Activated T-helper 1 cell treated with anti-CD3 and anti-CD28 coated beads, Interleukin-12 subunit alpha, Interleukin-12 subunit beta, Interleukin-2, Interleukin-4 antibody, amounts not matched to agents 30 ng/mL and 10 ng/mL and 1 ng/mL, durations not matched to agents 14 hours and 24 hours and 36 hours (primary cell): ENCODE results near the gene LMNTD1. TPM values are rescaled to one million over a fixed set of nuclear protein-coding genes. Genes with fewer than 3 reads are reported as not detected.
"Not testable (repeated sequence)": the region's sequence is repeated elsewhere in the genome, so short reads cannot be mapped to it uniquely, and the experiment has no call there.

Experiments used
- DNase-seq: peaks from one replicate; pipeline ENCODE4 v3.0.0; 2021; ENCODE audit warnings: low spot score
- H3K27ac Mint-ChIP-seq: one replicate; pipeline ENCODE4 v1.8.0; 2021; ENCODE audit warnings: mild to moderate bottlenecking, mixed read lengths
- H3K27me3 Mint-ChIP-seq: one replicate; pipeline ENCODE4 v1.8.0; 2022; ENCODE audit warnings: mild to moderate bottlenecking, moderate library complexity, mixed read lengths; ENCODE audit not compliant: insufficient read depth
- H3K36me3 Mint-ChIP-seq: one replicate; pipeline ENCODE4 v1.8.0; 2021; ENCODE audit warnings: low read depth, mixed read lengths
- H3K4me1 Mint-ChIP-seq: one replicate; pipeline ENCODE4 v1.8.0; 2021; ENCODE audit warnings: low read depth, mixed read lengths
- H3K4me3 Mint-ChIP-seq: one replicate; pipeline ENCODE4 v1.8.0; 2021; ENCODE audit warnings: mild to moderate bottlenecking, moderate library complexity, mixed read lengths
- H3K9me3 Mint-ChIP-seq: one replicate; pipeline ENCODE4 v1.8.0; 2021; ENCODE audit warnings: mixed read lengths
- intact Hi-C: fragments of 100-400 bp; cut with micrococcal nuclease; formaldehyde crosslinking; loops from one replicate; pipeline ENCODE4 v1.15.1; 2024
- total RNA-seq: library from RNA; stranded (reverse); gene quantifications from 2 replicates; pipeline ENCODE4 v1.2.3, GENCODE V29; 2022

LMNTD1 gene, protein sequence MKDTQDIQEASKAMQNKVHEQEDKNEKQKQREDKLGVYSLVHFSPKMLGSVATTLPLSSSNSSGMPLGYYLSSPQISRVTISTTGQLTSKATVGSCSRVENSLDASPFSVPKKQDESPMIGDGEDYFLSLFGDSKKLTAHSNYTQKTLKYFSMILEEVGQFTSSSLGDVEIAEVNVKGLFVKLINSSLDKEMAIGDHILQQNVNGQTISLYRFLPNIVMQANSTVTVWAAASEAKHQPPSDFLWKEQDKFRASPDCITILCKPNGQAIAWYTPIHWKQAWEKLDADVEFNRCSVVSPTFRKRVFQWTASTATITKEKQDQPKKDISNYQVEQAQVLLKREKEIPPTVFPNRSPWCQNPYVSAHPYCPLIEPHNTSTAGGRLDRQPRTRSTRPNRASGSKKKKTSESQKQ
- total RNA-seq, result not detected in 2 replicates

DNA sequence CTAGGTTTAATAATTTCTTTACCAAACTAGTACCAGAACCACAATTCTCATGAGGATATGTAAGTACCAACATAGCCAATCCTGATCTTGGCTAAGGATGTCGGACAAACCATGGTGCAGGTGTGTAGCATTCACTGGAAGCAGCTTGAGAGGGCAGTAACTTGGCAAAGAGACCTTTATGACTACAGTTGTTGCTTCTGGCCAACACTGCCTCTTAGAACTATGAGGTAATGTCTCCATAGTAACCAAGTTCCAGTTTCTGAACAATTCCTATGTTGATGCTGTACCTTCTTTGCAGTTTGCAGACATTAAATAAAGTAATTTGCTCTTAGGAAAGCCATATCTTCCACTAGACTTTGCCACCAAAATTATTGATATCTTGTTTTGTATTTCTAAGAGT, at the start of gene LMNTD1:
Gene LMNTD1 (minus strand): TSS at position 186 of the 400 bp plus-strand sequence. CDS start 324 bp downstream, outside the sequence.
- H3K27ac Mint-ChIP-seq, result no peak within 1 kb of the TSS
- H3K4me1 Mint-ChIP-seq, result no peaks in the 10 kb centered on the region
- no peak for DNase-seq
- H3K4me3 Mint-ChIP-seq, result no peak within 1 kb of the TSS
- no peaks in the 10 kb centered on the region for H3K9me3 Mint-ChIP-seq
- H3K36me3 Mint-ChIP-seq, result no peaks in the 10 kb centered on the region
- intact Hi-C loops, result no loop called here
- peaks cover 5% of the 10 kb centered on the region for H3K27me3 Mint-ChIP-seq

GRCh38 chr12:25598956-25599355, 45.9 kb upstream of the LMNTD1 start:
- peaks cover 36% of the 10 kb centered on the region for H3K9me3 Mint-ChIP-seq
- intact Hi-C loops, result loop anchor here (10.0 kb wide), 2 partner anchors 354 to 544 kb away; a partner anchor contains a TSS
- peaks cover 12% of the 10 kb centered on the region for H3K36me3 Mint-ChIP-seq
- no peak overlapping the region for H3K4me3 Mint-ChIP-seq
- peaks cover 9% of the 10 kb centered on the region for H3K27me3 Mint-ChIP-seq
- DNase-seq, result no peak
- peaks cover 20% of the 10 kb centered on the region for H3K4me1 Mint-ChIP-seq
- H3K27ac Mint-ChIP-seq, result no peak overlapping the region

- peaks cover 36% of the 10 kb centered on the region for H3K9me3 Mint-ChIP-seq
- intact Hi-C loops, result loop anchor here (10.0 kb wide), 2 partner anchors 351 to 541 kb away; a partner anchor contains a TSS
- peak overlapping the region; percentile 84 for H3K27ac Mint-ChIP-seq
- not testable (repeated sequence) for DNase-seq, H3K27me3 Mint-ChIP-seq
- peak overlapping the region; percentile 27 for H3K4me3 Mint-ChIP-seq
- peaks cover 20% of the 10 kb centered on the region for H3K36me3 Mint-ChIP-seq
- H3K4me1 Mint-ChIP-seq, result peaks cover 39% of the 10 kb centered on the region
These were observed 42.4 kb upstream of the LMNTD1 start for GRCh38 chr12:25595496-25595895.

- peaks cover 50% of the 10 kb centered on the region for H3K4me1 Mint-ChIP-seq
- intact Hi-C loops, result loop anchor here (5.0 to 10.0 kb wide), 3 partner anchors 213 to 540 kb away; a partner anchor contains a TSS
- peaks cover 9% of the 10 kb centered on the region for H3K27me3 Mint-ChIP-seq
- peak overlapping the region; percentile 15 for H3K27ac Mint-ChIP-seq
- no peak overlapping the region for H3K4me3 Mint-ChIP-seq
- peaks cover 35% of the 10 kb centered on the region for H3K9me3 Mint-ChIP-seq
- peaks cover 23% of the 10 kb centered on the region for H3K36me3 Mint-ChIP-seq
- DNase-seq, result no peak
These were observed 41.3 kb upstream of the LMNTD1 start for GRCh38 chr12:25594376-25594775.

- H3K27me3 Mint-ChIP-seq, result peaks cover under 1% of the 10 kb centered on the region
- intact Hi-C loops, result loop anchor here (5.0 to 10.0 kb wide), 3 partner anchors 214 to 538 kb away; a partner anchor contains a TSS
- no peak for DNase-seq
- H3K9me3 Mint-ChIP-seq, result peaks cover 25% of the 10 kb centered on the region
- H3K4me1 Mint-ChIP-seq, result peaks cover 55% of the 10 kb centered on the region
- H3K27ac Mint-ChIP-seq, result no peak overlapping the region
- H3K36me3 Mint-ChIP-seq, result peaks cover 22% of the 10 kb centered on the region
- no peak overlapping the region for H3K4me3 Mint-ChIP-seq
These were observed 39.8 kb upstream of the LMNTD1 start for GRCh38 chr12:25592725-25593495.

DNA sequence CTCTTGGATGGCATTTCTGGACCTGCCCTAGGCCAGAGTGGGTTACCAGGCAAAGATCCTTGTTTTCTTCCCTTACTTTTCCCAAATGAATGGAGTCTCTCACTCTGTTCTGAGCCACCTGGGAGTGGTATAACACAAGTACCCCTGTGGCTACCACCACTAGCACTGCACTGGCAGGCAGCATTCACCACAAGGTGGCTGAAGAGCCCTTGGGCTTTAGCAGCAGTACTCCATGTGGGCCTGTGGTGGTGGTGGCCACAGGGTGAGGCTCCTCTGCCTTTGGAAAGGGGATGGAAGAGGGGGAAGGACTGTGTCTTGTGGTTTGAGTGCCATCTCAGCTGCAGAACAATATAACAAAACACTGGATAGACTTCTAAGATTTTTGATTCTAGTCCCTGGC, 38.1 kb upstream of the LMNTD1 start:
- intact Hi-C loops, result loop anchor here (5.0 to 10.0 kb wide), 3 partner anchors 216 to 536 kb away; a partner anchor contains a TSS
- H3K27me3 Mint-ChIP-seq, result no peaks in the 10 kb centered on the region

GRCh38 chr12:25590011-25590721, 37.1 kb upstream of the LMNTD1 start:
- Mint-ChIP-seq H3K36me3 (peaks cover 20% of the 10 kb centered on the region), H3K27me3 (no peaks in the 10 kb centered on the region), H3K9me3 (peaks cover 22% of the 10 kb centered on the region), H3K27ac (peak overlapping the region; percentile 42), H3K4me1 (peaks cover 50% of the 10 kb centered on the region), H3K4me3 (peak overlapping the region; percentile 24)
- DNase-seq, result peak; percentile 52
- intact Hi-C loops, result loop anchor here (5.0 to 10.0 kb wide), 3 partner anchors 217 to 535 kb away; a partner anchor contains a TSS

More for the DNA sequence above, 38.1 kb upstream of the LMNTD1 start:
- peaks cover 28% of the 10 kb centered on the region for H3K9me3 Mint-ChIP-seq
- peak overlapping the region; percentile 24 for H3K27ac Mint-ChIP-seq
- no peak overlapping the region for H3K4me3 Mint-ChIP-seq
- peaks cover 25% of the 10 kb centered on the region for H3K36me3 Mint-ChIP-seq
- peaks cover 58% of the 10 kb centered on the region for H3K4me1 Mint-ChIP-seq
- DNase-seq, result no peak

GRCh38 chr12:25587346-25587745, 34.3 kb upstream of the LMNTD1 start:
- no peak overlapping the region for H3K4me3 Mint-ChIP-seq
- H3K9me3 Mint-ChIP-seq, result peaks cover 22% of the 10 kb centered on the region
- H3K27ac Mint-ChIP-seq, result no peak overlapping the region
- intact Hi-C loops, result no loop called here
- H3K36me3 Mint-ChIP-seq, result peaks cover 12% of the 10 kb centered on the region
- no peak for DNase-seq
- H3K27me3 Mint-ChIP-seq, result no peaks in the 10 kb centered on the region
- H3K4me1 Mint-ChIP-seq, result peaks cover 40% of the 10 kb centered on the region

DNA sequence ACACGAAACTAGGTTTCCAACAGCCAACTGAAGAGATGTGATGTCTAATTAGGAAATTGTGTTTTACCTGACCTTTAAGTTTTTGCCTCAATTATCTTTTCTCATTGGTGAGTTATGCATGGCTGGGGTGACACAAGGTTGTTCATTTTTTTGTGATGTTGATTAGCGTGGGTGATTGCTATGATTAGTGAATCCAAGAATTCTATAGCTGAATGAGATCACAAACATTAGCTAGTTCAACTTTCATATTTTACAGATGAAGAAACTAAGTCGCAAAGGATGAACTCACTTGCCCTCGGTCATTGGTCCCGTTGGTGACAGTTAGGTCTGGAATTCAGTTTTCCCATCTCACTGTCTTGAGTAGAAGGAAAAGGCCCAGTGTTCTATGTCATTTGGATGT, 32.6 kb upstream of the LMNTD1 start:
- Mint-ChIP-seq H3K27ac (no peak overlapping the region), H3K4me3 (no peak overlapping the region), H3K27me3 (no peaks in the 10 kb centered on the region), H3K9me3 (peaks cover 22% of the 10 kb centered on the region), H3K36me3 (peaks cover 12% of the 10 kb centered on the region), H3K4me1 (peaks cover 23% of the 10 kb centered on the region)
- intact Hi-C loops, result no loop called here
- DNase-seq, result no peak

DNA sequence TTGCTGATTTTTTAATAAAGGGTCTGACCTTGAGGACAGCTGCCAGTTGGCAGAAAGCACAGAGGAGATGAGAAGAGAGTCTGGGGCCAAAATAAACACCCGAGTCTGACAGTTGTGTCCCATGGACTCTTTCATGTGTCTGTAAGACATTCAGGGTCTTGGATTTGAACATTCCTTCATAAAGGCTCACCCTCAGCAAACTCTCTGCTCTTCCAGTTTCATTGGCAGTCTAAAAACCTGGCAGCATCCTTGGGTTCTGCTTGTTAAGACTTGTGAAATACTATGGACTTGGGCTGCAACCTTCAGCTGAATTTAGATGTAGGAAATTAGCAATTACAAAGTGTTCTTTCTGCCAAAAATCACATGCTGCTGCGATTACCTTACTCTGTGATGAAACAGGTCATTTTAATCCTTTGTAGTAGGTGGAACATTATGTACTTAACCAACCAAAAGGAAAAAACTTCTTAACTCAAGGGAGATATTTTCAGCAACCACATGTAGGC, 32.0 kb upstream of the LMNTD1 start:
- H3K4me3 Mint-ChIP-seq, result no peak overlapping the region
- no peaks in the 10 kb centered on the region for H3K27me3 Mint-ChIP-seq
- no peak for DNase-seq
- H3K27ac Mint-ChIP-seq, result no peak overlapping the region
- H3K36me3 Mint-ChIP-seq, result peaks cover 11% of the 10 kb centered on the region
- H3K9me3 Mint-ChIP-seq, result peaks cover 22% of the 10 kb centered on the region
- peaks cover 18% of the 10 kb centered on the region for H3K4me1 Mint-ChIP-seq
- intact Hi-C loops, result no loop called here

- Mint-ChIP-seq H3K27me3 (no peaks in the 10 kb centered on the region), H3K4me1 (peaks cover 13% of the 10 kb centered on the region), H3K36me3 (peaks cover 9% of the 10 kb centered on the region), H3K4me3 (no peak overlapping the region), H3K9me3 (peaks cover 22% of the 10 kb centered on the region), H3K27ac (no peak overlapping the region)
- no peak for DNase-seq
- intact Hi-C loops, result no loop called here
These were observed 31.5 kb upstream of the LMNTD1 start for GRCh38 chr12:25584596-25584995.

DNA sequence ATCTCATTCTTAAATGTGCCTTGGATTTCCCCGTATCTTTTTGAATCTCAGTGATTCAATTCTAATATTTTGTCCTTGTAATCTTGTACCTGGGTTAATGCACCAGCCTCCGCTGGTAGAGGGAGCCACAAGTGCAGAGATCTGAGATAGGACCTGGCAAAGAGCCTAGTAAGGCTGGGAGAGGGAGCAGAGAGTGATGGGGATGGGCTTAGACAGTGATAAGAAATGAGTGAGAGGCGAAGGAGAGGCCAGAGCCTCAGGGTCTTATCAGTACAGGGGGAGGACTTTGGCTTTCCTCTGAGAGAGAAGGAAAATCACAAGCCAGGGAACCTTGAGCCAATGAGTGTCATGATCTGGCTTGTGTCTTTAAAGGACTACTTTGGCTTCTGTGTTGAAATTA, 30.5 kb upstream of the LMNTD1 start:
- Mint-ChIP-seq H3K4me3 (no peak overlapping the region), H3K4me1 (peaks cover 6% of the 10 kb centered on the region), H3K27me3 (no peaks in the 10 kb centered on the region), H3K27ac (no peak overlapping the region), H3K36me3 (peaks cover 9% of the 10 kb centered on the region), H3K9me3 (peaks cover 22% of the 10 kb centered on the region)
- DNase-seq, result no peak
- intact Hi-C loops, result no loop called here
